GM21367 (cell line): ENCODE data around the gene PSG5.
"Not testable (repeated sequence)": the region's sequence is repeated elsewhere in the genome, so short reads cannot be mapped to it uniquely, and the experiment has no call there.

Experiments used
- ATAC-seq: cut with Tn5 transposase; IDR thresholded peaks from one replicate; pipeline ENCODE4 v1.9.1; 2021; ENCODE audit not compliant: unreplicated experiment

Gene PSG5

GRCh38 chr19:43188092-43188491 lies 1.8 kb upstream of the PSG5 start:
- not testable (repeated sequence) for ATAC-seq

GRCh38 chr19:43181869-43182771 lies 4.2 kb downstream of the PSG5 start:
- ATAC-seq = not testable (repeated sequence)

- ATAC-seq = not testable (repeated sequence)
Observed at GRCh38 chr19:43179569-43180147, 6.7 kb downstream of the PSG5 start.

GRCh38 chr19:43178577-43178976 lies 7.8 kb downstream of the PSG5 start:
- not testable (repeated sequence) for ATAC-seq

GRCh38 chr19:43165906-43166305 lies 20.4 kb downstream of the PSG5 start:
- not testable (repeated sequence) for ATAC-seq

- not testable (repeated sequence) for ATAC-seq
Observed at GRCh38 chr19:43163135-43163534, 23.2 kb downstream of the PSG5 start.

GRCh38 chr19:43162261-43162660 lies 24.1 kb downstream of the PSG5 start:
- not testable (repeated sequence) for ATAC-seq

- ATAC-seq = no peak
Observed at GRCh38 chr19:43152214-43152613, 34.1 kb downstream of the PSG5 start.

GRCh38 chr19:43149788-43150187 lies 36.5 kb downstream of the PSG5 start:
- ATAC-seq = not testable (repeated sequence)

GRCh38 chr19:43148233-43148632 lies 38.1 kb downstream of the PSG5 start:
- no peak for ATAC-seq

- not testable (repeated sequence) for ATAC-seq
Observed at GRCh38 chr19:43141763-43142162, 44.6 kb downstream of the PSG5 start.

- ATAC-seq = no peak
Observed at GRCh38 chr19:43132696-43133095, 53.6 kb downstream of the PSG5 start.

- ATAC-seq = not testable (repeated sequence)
Observed at GRCh38 chr19:43131281-43131842, 55.0 kb downstream of the PSG5 start.

- ATAC-seq = not testable (repeated sequence)
Observed at GRCh38 chr19:43129197-43129596, 57.1 kb downstream of the PSG5 start.

GRCh38 chr19:43127336-43127735 lies 59.0 kb downstream of the PSG5 start:
- not testable (repeated sequence) for ATAC-seq

GRCh38 chr19:43126720-43127119 lies 59.6 kb downstream of the PSG5 start:
- ATAC-seq = no peak

GRCh38 chr19:43124360-43124759 lies 62.0 kb downstream of the PSG5 start:
- no peak for ATAC-seq

GRCh38 chr19:43120433-43121026 lies 65.8 kb downstream of the PSG5 start:
- ATAC-seq = not testable (repeated sequence)

GRCh38 chr19:43119526-43119925 lies 66.8 kb downstream of the PSG5 start:
- not testable (repeated sequence) for ATAC-seq
